Heart right ventricle (tissue), 16 donors: Measurements from ENCODE around the gene DLG5. TPM values are rescaled to one million over a fixed set of nuclear protein-coding genes. Genes with fewer than 3 reads are reported as not detected.

ENCODE experiments used
- ATAC-seq, 8 donors: fragments of 200-7000 bp; cut with Tn5 transposase; one replicate each; pipeline ENCODE4 v1.9.1; 2020; ENCODE audit warnings: mild to moderate bottlenecking in 8 of 8, moderate library complexity in 8 of 8, moderate number of reproducible peaks in 1 of 8
- DNase-seq, 2 donors: peaks; one replicate each; pipeline ENCODE4 v3.0.0-alpha.2; 2020
- H3K27ac ChIP-seq, 10 donors: fragments of 200-600 bp; sonication (generic) in 2 of 10; one replicate each; pipeline versions ENCODE4 v1.5.0 to v1.8.0; 2020 to 2022; ENCODE audit warnings: mild to moderate bottlenecking in 3 of 10
- H3K27me3 ChIP-seq, 7 donors: fragments of 200-600 bp; one replicate each; pipeline ENCODE4 v1.8.0; 2021 to 2022; ENCODE audit warnings: mild to moderate bottlenecking in 2 of 7
- H3K36me3 ChIP-seq, 9 donors: fragments of 200-600 bp; sonication (generic) in 1 of 9; one replicate each; pipeline versions ENCODE4 v1.5.0 to v1.8.0; 2020 to 2022; ENCODE audit warnings: mild to moderate bottlenecking in 2 of 9
- H3K4me1 ChIP-seq, 9 donors: fragments of 200-600 bp; sonication (generic) in 1 of 9; one replicate each; pipeline versions ENCODE4 v1.5.0 to v1.8.0; 2020 to 2022; ENCODE audit warnings: mild to moderate bottlenecking in 4 of 9
- H3K4me3 ChIP-seq, 10 donors: fragments of 200-600 bp; sonication (generic) in 2 of 10; one replicate each; pipeline versions ENCODE4 v1.5.0 to v1.8.0; 2020 to 2022; ENCODE audit warnings: mild to moderate bottlenecking in 7 of 10, moderate library complexity in 2 of 10
- H3K9me3 ChIP-seq, 11 donors: fragments of 200-600 bp in 10 of 11; sonication (generic) in 2 of 11; one replicate each; pipeline versions ENCODE4 v1.5.0 to v1.8.0; 2013 to 2022; ENCODE audit warnings: mild to moderate bottlenecking in 2 of 11, control low read depth in 1 of 11, moderate library complexity in 1 of 11
- WGBS, 2 donors: extraction: QIAGEN DNeasy Blood & Tissue Kit; methylation state at CpG; one replicate each; pipeline ENCODE4 v1.1.7; 2013; ENCODE audit warnings: inconsistent platforms in 1 of 2; 5-methylcytosine and 5-hydroxymethylcytosine counted together
- intact Hi-C, 10 donors: fragments of 100-400 bp; cut with DNase I; formaldehyde crosslinking; loops; one replicate each; pipeline versions ENCODE4 v1.11.1 to v1.14.2; 2022
- polyA plus RNA-seq, 2 donors: library from polyadenylated mRNA; stranded (reverse); fragments of 200-250 nt; gene quantifications; one replicate each; pipeline ENCODE4 v1.2.3, GENCODE V29; 2013
- total RNA-seq, 10 donors: library from RNA; stranded (reverse); fragmentation: NEBNext Ultra II Directional in 3 of 10; extraction: Animal tissue kit (Norgen Biotek cat#: 25700) in 3 of 10; gene quantifications; one replicate each; pipeline versions ENCODE4 v1.2.1 to v1.2.4, GENCODE V29; 2021 to 2023
- TF ChIP-seq, protein P1 (sequence below), 9 donors: fragments of 200-600 bp; sonication (generic) in 2 of 9; IDR thresholded peaks; one replicate each; pipeline versions ENCODE4 v1.5.0 to v1.8.0; 2021 to 2022; ENCODE audit warnings: antibody characterized with exemption in 9 of 9, mild to moderate bottlenecking in 5 of 9, moderate library complexity in 1 of 9
- donor health status: Arrhythmogenic right ventricular cardiomyopathy.
- donor health status: ischemic (EF 13 %, LVEDD 7.1; RV severe dilation, severe dysfunction).
- donor health status: healthy with polysubstance abuse.
- donor health status: DM: no; HTN: yes; CAD: no.
- donor health status: DM: no; HTN: no; CAD: no.
- donor health status: ischemic (EF 25% LVEDD 6.9; RV normal size, moderate dysfunction).
- donor health status: ischemic (EF 25% LVEDD 5.7; RV mildly dilated, moderate dysfunction).
- donor health status: healthy.
- donor health status: DM: yes; HTN: yes; CAD: no.
- donor health status: Ischemic cardiomyopathy.
- donor health status: ischemic (EF 35%, LVEDD 5.7; RV mildly dilated, moderate dysfunction).
- donor health status: nonischemic (EF 11% LVEDD 7.7; RV severe dilation, severe dysfunction).
- donor health status: DM: yes; HTN: yes; CAD: no.
- donor health status: PGD.
- donor health status: ischemic (EF 29% LVEDD 5.4; RV normal size, mild dysfunction).
- donor health status: nonischemic (EF 23%, LVEDD 6.1; RV moderate dilation, normal function).

The DLG5 gene
- total and polyA plus RNA-seq, 12 donors, result 5.0 to 14.1 (median 10.8) TPM

- Histone ChIP-seq H3K4me3 (no peak overlapping the region), H3K9me3 (no peaks in the 10 kb centered on the region), H3K27ac (no peak overlapping the region), H3K27me3 (no peaks in the 10 kb centered on the region), H3K4me1 (peaks cover 0 to 20% (median 11%) of the 10 kb centered on the region in 9 donors), H3K36me3 (no peaks in the 10 kb centered on the region)
- TF ChIP-seq, protein P1, sequence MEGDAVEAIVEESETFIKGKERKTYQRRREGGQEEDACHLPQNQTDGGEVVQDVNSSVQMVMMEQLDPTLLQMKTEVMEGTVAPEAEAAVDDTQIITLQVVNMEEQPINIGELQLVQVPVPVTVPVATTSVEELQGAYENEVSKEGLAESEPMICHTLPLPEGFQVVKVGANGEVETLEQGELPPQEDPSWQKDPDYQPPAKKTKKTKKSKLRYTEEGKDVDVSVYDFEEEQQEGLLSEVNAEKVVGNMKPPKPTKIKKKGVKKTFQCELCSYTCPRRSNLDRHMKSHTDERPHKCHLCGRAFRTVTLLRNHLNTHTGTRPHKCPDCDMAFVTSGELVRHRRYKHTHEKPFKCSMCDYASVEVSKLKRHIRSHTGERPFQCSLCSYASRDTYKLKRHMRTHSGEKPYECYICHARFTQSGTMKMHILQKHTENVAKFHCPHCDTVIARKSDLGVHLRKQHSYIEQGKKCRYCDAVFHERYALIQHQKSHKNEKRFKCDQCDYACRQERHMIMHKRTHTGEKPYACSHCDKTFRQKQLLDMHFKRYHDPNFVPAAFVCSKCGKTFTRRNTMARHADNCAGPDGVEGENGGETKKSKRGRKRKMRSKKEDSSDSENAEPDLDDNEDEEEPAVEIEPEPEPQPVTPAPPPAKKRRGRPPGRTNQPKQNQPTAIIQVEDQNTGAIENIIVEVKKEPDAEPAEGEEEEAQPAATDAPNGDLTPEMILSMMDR (IDR thresholded peaks at IDR 0.05), result no peak
- intact Hi-C loops, result no loop called here
- DNase-seq, result no peak
- no peak for ATAC-seq
- 77 to 81% methylated on average over 3 of the region's 3 CpGs for WGBS, 2 donors
Measured at GRCh38 chr10:77940627-77941026, 14.1 kb upstream of the DLG5 start.

GRCh38 chr10:77940225-77940624, 13.7 kb upstream of the DLG5 start:
- TF ChIP-seq, protein P1 (IDR thresholded peaks at IDR 0.05), result no peak
- H3K4me1 ChIP-seq, result peaks cover 0 to 20% (median 11%) of the 10 kb centered on the region in 9 donors
- 92 to 94% methylated on average over 2 of the region's 2 CpGs for whole genome bisulfite sequencing, 2 donors

DNA sequence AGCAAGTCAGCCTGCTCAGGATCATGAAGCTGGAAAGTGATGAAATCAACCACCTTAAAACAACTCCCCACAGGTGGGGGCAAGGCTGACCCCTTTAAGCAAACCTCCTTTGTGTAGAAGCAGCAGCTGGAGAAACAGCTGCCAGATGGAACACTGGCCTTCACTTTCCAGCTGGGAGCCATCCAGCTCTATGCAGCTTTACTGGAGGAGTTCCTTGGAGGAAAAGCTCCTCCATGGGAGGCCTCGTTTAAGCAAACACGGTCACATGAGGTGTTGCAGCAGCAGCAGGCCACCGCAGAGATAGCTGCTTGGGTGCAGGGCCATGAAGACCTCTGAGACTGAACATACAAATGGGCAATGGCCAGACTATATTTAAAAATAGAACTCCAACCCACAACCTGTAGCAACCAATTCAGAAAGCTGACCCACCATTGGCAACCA, 13.0 kb upstream of the DLG5 start:
- H3K9me3 ChIP-seq, result no peaks in the 10 kb centered on the region
- DNase-seq (peak in 1 of 2 donors; percentile 42), ATAC-seq (peak; percentile 44 to 72 (median 57))
- no peaks in the 10 kb centered on the region for H3K27me3 ChIP-seq
- WGBS, 2 donors, result 25 to 26% methylated on average over 3 of the region's 3 CpGs
- TF ChIP-seq, protein P1 (IDR thresholded peaks at IDR 0.05), result no peak
- no peak overlapping the region for H3K27ac ChIP-seq
- peaks cover 0 to 20% (median 11%) of the 10 kb centered on the region in 9 donors for H3K4me1 ChIP-seq
- H3K36me3 ChIP-seq, result no peaks in the 10 kb centered on the region
- intact Hi-C loops, result no loop called here
- H3K4me3 ChIP-seq, result no peak overlapping the region

More at GRCh38 chr10:77940225-77940624, 13.7 kb upstream of the DLG5 start:
- H3K27me3 ChIP-seq, result no peaks in the 10 kb centered on the region
- H3K27ac ChIP-seq, result no peak overlapping the region
- ATAC-seq (no peak), DNase-seq (no peak)
- H3K4me3 ChIP-seq, result no peak overlapping the region
- intact Hi-C loops, result no loop called here
- no peaks in the 10 kb centered on the region for H3K9me3 ChIP-seq
- no peaks in the 10 kb centered on the region for H3K36me3 ChIP-seq

GRCh38 chr10:77936697-77937567, 10.4 kb upstream of the DLG5 start:
- TF ChIP-seq, protein P1 (IDR thresholded peaks at IDR 0.05), result no peak

More at GRCh38 chr10:77936697-77937567, 10.4 kb upstream of the DLG5 start:
- WGBS, 2 donors, result 80 to 86% methylated on average over 3 of the region's 3 CpGs
- H3K27ac ChIP-seq, result no peak overlapping the region
- no peak for ATAC-seq
- no peaks in the 10 kb centered on the region for H3K36me3 ChIP-seq
- no peak overlapping the region for H3K4me3 ChIP-seq
- no peaks in the 10 kb centered on the region for H3K27me3 ChIP-seq
- DNase-seq, result no peak
- no peaks in the 10 kb centered on the region for H3K9me3 ChIP-seq
- peaks cover 0 to 11% (median 8%) of the 10 kb centered on the region in 9 donors for H3K4me1 ChIP-seq
- intact Hi-C loops, result no loop called here
